ENCODE measurements around the gene PTPRJ. TPM values are rescaled to one million over a fixed set of nuclear protein-coding genes. Genes with fewer than 3 reads are reported as not detected.

The PTPRJ gene
- total RNA-seq, 1 donor from 2014 or later = 6.3 TPM

- Histone ChIP-seq H3K27me3 (ENCODE audit: control insufficient read depth in 3 of 3, insufficient read depth in 3 of 3, low read length in 3 of 3) (no peaks in the 10 kb centered on the region), H3K4me3 (ENCODE audit: low read length in 3 of 3) (no peak overlapping the region), H3K27ac (ENCODE audit: low read depth, low read length) (no peak overlapping the region), H3K9ac (ENCODE audit: low read depth in 1 of 3, low read length in 3 of 3) (no peak overlapping the region), H3K9me3 (ENCODE audit: control insufficient read depth in 3 of 3, low read length in 3 of 3) (no peaks in the 10 kb centered on the region), H3K4me1 (ENCODE audit: control insufficient read depth in 3 of 3, insufficient read depth in 3 of 3, low read length in 3 of 3) (peaks cover 2 to 4% (median 3%) of the 10 kb centered on the region in 3 donors), H3K36me3 (ENCODE audit: control insufficient read depth in 3 of 3, insufficient read depth in 3 of 3, low read length in 3 of 3) (peaks cover 0 to 4% (median 4%) of the 10 kb centered on the region in 3 donors)
Measured at GRCh38 chr11:48165426-48165825, 185.1 kb downstream of the PTPRJ start.

- no peak overlapping the region for H3K27ac ChIP-seq (ENCODE audit: low read depth, low read length)
- H3K36me3 ChIP-seq (ENCODE audit: control insufficient read depth in 3 of 3, insufficient read depth in 3 of 3, low read length in 3 of 3) = peaks cover 0 to 4% (median 4%) of the 10 kb centered on the region in 3 donors
- peaks cover 2 to 4% (median 3%) of the 10 kb centered on the region in 3 donors for H3K4me1 ChIP-seq (ENCODE audit: control insufficient read depth in 3 of 3, insufficient read depth in 3 of 3, low read length in 3 of 3)
- no peak overlapping the region for H3K4me3 ChIP-seq (ENCODE audit: low read length in 3 of 3)
- H3K27me3 ChIP-seq (ENCODE audit: control insufficient read depth in 3 of 3, insufficient read depth in 3 of 3, low read length in 3 of 3) = no peaks in the 10 kb centered on the region
- H3K9ac ChIP-seq (ENCODE audit: low read depth in 1 of 3, low read length in 3 of 3) = no peak overlapping the region
- H3K9me3 ChIP-seq (ENCODE audit: control insufficient read depth in 3 of 3, low read length in 3 of 3) = no peaks in the 10 kb centered on the region
Measured at GRCh38 chr11:48167380-48167779, 187.0 kb downstream of the PTPRJ start.

GRCh38 chr11:48168815-48169214, 188.5 kb downstream of the PTPRJ start:
- Histone ChIP-seq H3K27ac (ENCODE audit: low read depth, low read length) (no peak overlapping the region), H3K36me3 (ENCODE audit: control insufficient read depth in 3 of 3, insufficient read depth in 3 of 3, low read length in 3 of 3) (peaks cover 0 to 4% (median 4%) of the 10 kb centered on the region in 3 donors), H3K9ac (ENCODE audit: low read depth in 1 of 3, low read length in 3 of 3) (no peak overlapping the region), H3K9me3 (ENCODE audit: control insufficient read depth in 3 of 3, low read length in 3 of 3) (no peaks in the 10 kb centered on the region), H3K4me1 (ENCODE audit: control insufficient read depth in 3 of 3, insufficient read depth in 3 of 3, low read length in 3 of 3) (peaks cover 2 to 8% (median 3%) of the 10 kb centered on the region in 3 donors), H3K27me3 (ENCODE audit: control insufficient read depth in 3 of 3, insufficient read depth in 3 of 3, low read length in 3 of 3) (no peaks in the 10 kb centered on the region), H3K4me3 (ENCODE audit: low read length in 3 of 3) (no peak overlapping the region)

- Histone ChIP-seq H3K9ac (ENCODE audit: low read depth in 1 of 3, low read length in 3 of 3) (no peak overlapping the region), H3K4me1 (ENCODE audit: control insufficient read depth in 3 of 3, insufficient read depth in 3 of 3, low read length in 3 of 3) (peaks cover 2 to 8% (median 3%) of the 10 kb centered on the region in 3 donors), H3K27me3 (ENCODE audit: control insufficient read depth in 3 of 3, insufficient read depth in 3 of 3, low read length in 3 of 3) (no peaks in the 10 kb centered on the region), H3K36me3 (ENCODE audit: control insufficient read depth in 3 of 3, insufficient read depth in 3 of 3, low read length in 3 of 3) (peaks cover 0 to 2% (median 0%) of the 10 kb centered on the region in 3 donors), H3K27ac (ENCODE audit: low read depth, low read length) (no peak overlapping the region), H3K4me3 (ENCODE audit: low read length in 3 of 3) (no peak overlapping the region), H3K9me3 (ENCODE audit: control insufficient read depth in 3 of 3, low read length in 3 of 3) (no peaks in the 10 kb centered on the region)
Measured at GRCh38 chr11:48169259-48169658, 188.9 kb downstream of the PTPRJ start.

- H3K4me1 ChIP-seq (ENCODE audit: control insufficient read depth in 3 of 3, insufficient read depth in 3 of 3, low read length in 3 of 3) = peaks cover 2 to 8% (median 3%) of the 10 kb centered on the region in 3 donors
- no peak overlapping the region for H3K4me3 ChIP-seq (ENCODE audit: low read length in 3 of 3)
- no peaks in the 10 kb centered on the region for H3K9me3 ChIP-seq (ENCODE audit: control insufficient read depth in 3 of 3, low read length in 3 of 3)
- H3K27me3 ChIP-seq (ENCODE audit: control insufficient read depth in 3 of 3, insufficient read depth in 3 of 3, low read length in 3 of 3) = no peaks in the 10 kb centered on the region
- H3K36me3 ChIP-seq (ENCODE audit: control insufficient read depth in 3 of 3, insufficient read depth in 3 of 3, low read length in 3 of 3) = peaks cover 0 to 1% (median 0%) of the 10 kb centered on the region in 3 donors
- no peak overlapping the region for H3K27ac ChIP-seq (ENCODE audit: low read depth, low read length)
- H3K9ac ChIP-seq (ENCODE audit: low read depth in 1 of 3, low read length in 3 of 3) = no peak overlapping the region
Measured at GRCh38 chr11:48169717-48170116, 189.4 kb downstream of the PTPRJ start.

GRCh38 chr11:48170241-48171233, 190.2 kb downstream of the PTPRJ start:
- no peak overlapping the region for H3K27ac ChIP-seq (ENCODE audit: low read depth, low read length)
- no peak overlapping the region for H3K4me3 ChIP-seq (ENCODE audit: low read length in 3 of 3)
- no peaks in the 10 kb centered on the region for H3K9me3 ChIP-seq (ENCODE audit: control insufficient read depth in 3 of 3, low read length in 3 of 3)
- H3K36me3 ChIP-seq (ENCODE audit: control insufficient read depth in 3 of 3, insufficient read depth in 3 of 3, low read length in 3 of 3) = no peaks in the 10 kb centered on the region
- peaks cover 2 to 8% (median 3%) of the 10 kb centered on the region in 3 donors for H3K4me1 ChIP-seq (ENCODE audit: control insufficient read depth in 3 of 3, insufficient read depth in 3 of 3, low read length in 3 of 3)
- H3K9ac ChIP-seq (ENCODE audit: low read depth in 1 of 3, low read length in 3 of 3) = no peak overlapping the region
- H3K27me3 ChIP-seq (ENCODE audit: control insufficient read depth in 3 of 3, insufficient read depth in 3 of 3, low read length in 3 of 3) = no peaks in the 10 kb centered on the region

- H3K4me3 ChIP-seq (ENCODE audit: low read length in 3 of 3) = peak overlapping the region in 1 of 3 donors; percentile 47
Measured at GRCh38 chr11:48172818-48173609, 192.7 kb downstream of the PTPRJ start.

GRCh38 chr11:48177661-48178060, 197.3 kb downstream of the PTPRJ start:
- Histone ChIP-seq H3K9ac (ENCODE audit: low read depth in 1 of 3, low read length in 3 of 3) (no peak overlapping the region), H3K36me3 (ENCODE audit: control insufficient read depth in 3 of 3, insufficient read depth in 3 of 3, low read length in 3 of 3) (no peaks in the 10 kb centered on the region), H3K9me3 (ENCODE audit: control insufficient read depth in 3 of 3, low read length in 3 of 3) (no peaks in the 10 kb centered on the region), H3K4me3 (ENCODE audit: low read length in 3 of 3) (no peak overlapping the region), H3K27ac (ENCODE audit: low read depth, low read length) (no peak overlapping the region), H3K27me3 (ENCODE audit: control insufficient read depth in 3 of 3, insufficient read depth in 3 of 3, low read length in 3 of 3) (peaks cover 0 to 2% (median 0%) of the 10 kb centered on the region in 3 donors), H3K4me1 (ENCODE audit: control insufficient read depth in 3 of 3, insufficient read depth in 3 of 3, low read length in 3 of 3) (peaks cover 0 to 4% (median 0%) of the 10 kb centered on the region in 3 donors)

More at GRCh38 chr11:48172818-48173609, 192.7 kb downstream of the PTPRJ start:
- Histone ChIP-seq H3K4me1 (ENCODE audit: control insufficient read depth in 3 of 3, insufficient read depth in 3 of 3, low read length in 3 of 3) (peaks cover 2 to 8% (median 3%) of the 10 kb centered on the region in 3 donors), H3K27ac (ENCODE audit: low read depth, low read length) (no peak overlapping the region), H3K27me3 (ENCODE audit: control insufficient read depth in 3 of 3, insufficient read depth in 3 of 3, low read length in 3 of 3) (peaks cover 0 to 2% (median 0%) of the 10 kb centered on the region in 3 donors), H3K36me3 (ENCODE audit: control insufficient read depth in 3 of 3, insufficient read depth in 3 of 3, low read length in 3 of 3) (no peaks in the 10 kb centered on the region), H3K9me3 (ENCODE audit: control insufficient read depth in 3 of 3, low read length in 3 of 3) (no peaks in the 10 kb centered on the region), H3K9ac (ENCODE audit: low read depth in 1 of 3, low read length in 3 of 3) (peak overlapping the region in 1 of 3 donors; percentile 63)

GRCh38 chr11:48180627-48181026, 200.3 kb downstream of the PTPRJ start:
- Histone ChIP-seq H3K27ac (ENCODE audit: low read depth, low read length) (no peak overlapping the region), H3K4me3 (ENCODE audit: low read length in 3 of 3) (no peak overlapping the region), H3K4me1 (ENCODE audit: control insufficient read depth in 3 of 3, insufficient read depth in 3 of 3, low read length in 3 of 3) (no peaks in the 10 kb centered on the region), H3K27me3 (ENCODE audit: control insufficient read depth in 3 of 3, insufficient read depth in 3 of 3, low read length in 3 of 3) (peaks cover 0 to 2% (median 0%) of the 10 kb centered on the region in 3 donors), H3K9ac (ENCODE audit: low read depth in 1 of 3, low read length in 3 of 3) (no peak overlapping the region), H3K9me3 (ENCODE audit: control insufficient read depth in 3 of 3, low read length in 3 of 3) (no peaks in the 10 kb centered on the region), H3K36me3 (ENCODE audit: control insufficient read depth in 3 of 3, insufficient read depth in 3 of 3, low read length in 3 of 3) (no peaks in the 10 kb centered on the region)
